Mononuclear cell (primary cell): ENCODE data around the gene STMND1. TPM values are rescaled to one million over a fixed set of nuclear protein-coding genes. Genes with fewer than 3 reads are reported as not detected.
"Not testable (repeated sequence)": the region's sequence is repeated elsewhere in the genome, so short reads cannot be mapped to it uniquely, and the experiment has no call there.

Source experiments
- H3K27me3 ChIP-seq: 2 replicates; pipeline ENCODE4 v1.6.0; 2011; ENCODE audit warnings: low read length, control low read depth; ENCODE audit not compliant: insufficient read depth
- H3K4me1 ChIP-seq: 2 replicates; pipeline ENCODE4 v1.5.1; 2011; ENCODE audit warnings: mild to moderate bottlenecking, low read length, control low read depth; ENCODE audit not compliant: insufficient read depth
- H3K4me3 ChIP-seq: 2 replicates; pipeline ENCODE4 v1.5.1; 2011; ENCODE audit warnings: mild to moderate bottlenecking, low read length, moderate library complexity
- H3K9me3 ChIP-seq: 2 replicates; pipeline ENCODE4 v1.5.1; 2011; ENCODE audit warnings: low read depth, mild to moderate bottlenecking, control low read depth, low read length
- total RNA-seq: library from RNA; depleted of rRNA; stranded (reverse); fragments of >200 nt; gene quantifications from one replicate; pipeline ENCODE4 v1.2.3, GENCODE V29; 2012

Gene STMND1
- total RNA-seq, result not detected

DNA sequence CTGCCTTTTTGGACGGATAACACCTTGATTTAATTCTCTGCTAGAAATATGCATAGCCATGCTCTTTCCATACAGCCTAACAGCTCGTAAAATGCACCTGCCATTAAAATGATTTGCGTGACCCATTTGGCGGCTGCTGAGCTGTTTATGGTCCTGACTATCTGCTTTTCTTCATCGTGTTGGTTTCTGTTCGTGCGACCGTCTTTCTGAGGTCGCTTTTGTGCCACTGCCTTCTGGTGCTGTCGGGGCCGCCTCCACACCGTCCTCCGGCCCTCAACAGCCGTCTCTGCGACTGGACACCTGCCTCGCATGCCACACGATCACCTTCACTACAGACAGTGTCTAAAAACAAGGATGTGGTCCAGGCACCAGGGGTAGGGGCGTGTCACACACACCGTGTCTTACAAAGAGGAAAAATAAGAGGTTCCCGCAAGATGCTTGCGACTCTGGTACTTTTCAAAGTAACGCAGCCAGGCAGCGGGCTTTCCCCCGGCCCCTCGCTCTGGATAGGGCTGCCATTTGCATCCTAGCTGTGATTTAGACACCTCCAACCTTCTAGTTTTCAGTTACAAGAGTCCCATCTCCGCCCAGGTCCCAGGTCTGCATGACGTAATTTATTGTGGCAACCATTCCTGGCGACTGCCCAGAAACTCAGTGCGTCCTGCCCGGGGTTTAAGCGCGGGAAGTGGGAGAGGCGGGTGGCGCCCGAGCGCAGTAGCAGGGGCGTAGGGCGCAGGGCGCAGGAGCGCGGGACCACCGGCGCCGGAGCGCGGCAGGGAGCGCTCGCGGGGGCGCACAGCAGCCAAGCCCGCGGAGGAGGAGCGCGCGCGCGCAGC is at the start of gene STMND1:
TSS of gene STMND1 (plus strand) at position 629 of the 836 bp plus-strand sequence. CDS start 208 bp downstream, outside the sequence.
- Histone ChIP-seq H3K9me3 (no peaks in the 10 kb centered on the region), H3K27me3 (peaks cover 51% of the 10 kb centered on the region), H3K4me1 (peaks cover 19% of the 10 kb centered on the region), H3K4me3 (no peak within 1 kb of the TSS)

DNA sequence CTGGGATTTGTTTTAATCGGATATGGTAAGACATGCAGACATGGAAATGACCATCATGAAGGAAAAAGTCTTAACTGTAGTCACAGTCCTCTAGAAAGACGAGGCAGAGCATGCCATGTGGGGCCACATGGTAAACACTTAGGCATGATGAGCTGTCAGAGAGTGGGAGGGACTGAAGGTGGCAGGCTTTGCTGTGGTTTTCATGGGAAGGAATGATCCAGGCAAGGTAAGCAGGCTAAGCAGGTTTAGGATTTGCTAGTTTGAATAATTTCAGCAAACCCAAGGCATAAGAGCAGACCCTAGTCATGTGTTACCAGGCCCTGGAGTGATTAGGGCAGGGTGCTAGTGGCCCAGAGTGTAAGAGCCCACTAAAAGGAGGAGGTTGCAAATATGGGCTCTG is 47.2 kb upstream of the STMND1 start:
- no peaks in the 10 kb centered on the region for H3K4me1 ChIP-seq
- no peaks in the 10 kb centered on the region for H3K27me3 ChIP-seq
- H3K4me3 ChIP-seq, result no peak overlapping the region
- no peaks in the 10 kb centered on the region for H3K9me3 ChIP-seq

DNA sequence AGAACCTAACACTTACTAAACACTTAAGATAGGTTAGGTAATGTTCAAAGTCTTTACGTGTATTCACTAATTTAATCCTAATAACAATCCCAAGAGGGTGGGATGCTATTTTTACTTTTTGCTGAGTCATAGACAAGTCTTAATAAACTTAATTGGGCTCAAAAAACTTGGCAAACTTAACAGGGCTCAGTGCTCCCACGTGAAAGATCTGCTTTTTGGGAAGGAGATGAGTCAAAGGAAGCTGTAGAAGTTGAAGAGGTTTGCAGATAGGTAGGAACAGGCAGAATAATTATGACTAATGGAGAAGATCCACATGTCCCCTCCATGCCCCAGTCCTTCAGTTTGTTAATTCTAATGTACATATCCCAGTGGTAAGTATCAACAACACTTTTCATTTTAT is 44.5 kb upstream of the STMND1 start:
- H3K9me3 ChIP-seq, result no peaks in the 10 kb centered on the region
- H3K27me3 ChIP-seq, result peaks cover 3% of the 10 kb centered on the region
- H3K4me1 ChIP-seq, result no peaks in the 10 kb centered on the region
- H3K4me3 ChIP-seq, result no peak overlapping the region

DNA sequence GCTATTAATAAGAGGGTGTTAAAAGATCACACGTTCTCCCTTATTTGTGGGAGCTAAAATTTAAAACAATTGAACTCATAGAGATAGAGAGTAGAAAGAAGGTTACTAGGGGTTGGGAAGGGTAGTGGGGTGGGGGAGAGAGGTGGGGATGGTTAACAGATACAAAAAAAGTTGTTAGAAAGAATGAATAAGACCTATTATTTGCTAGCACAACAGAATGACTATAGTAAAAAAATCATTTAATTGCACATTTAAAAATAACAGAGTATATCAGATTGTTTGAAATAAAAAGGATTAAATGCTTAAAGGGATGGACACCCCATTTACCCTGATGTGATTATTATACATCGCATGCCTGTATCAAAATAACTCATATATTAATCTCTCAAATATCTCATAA is 43.3 kb upstream of the STMND1 start:
- no peaks in the 10 kb centered on the region for H3K9me3 ChIP-seq
- H3K4me3 ChIP-seq, result no peak overlapping the region
- H3K4me1 ChIP-seq, result no peaks in the 10 kb centered on the region
- peaks cover 7% of the 10 kb centered on the region for H3K27me3 ChIP-seq

DNA sequence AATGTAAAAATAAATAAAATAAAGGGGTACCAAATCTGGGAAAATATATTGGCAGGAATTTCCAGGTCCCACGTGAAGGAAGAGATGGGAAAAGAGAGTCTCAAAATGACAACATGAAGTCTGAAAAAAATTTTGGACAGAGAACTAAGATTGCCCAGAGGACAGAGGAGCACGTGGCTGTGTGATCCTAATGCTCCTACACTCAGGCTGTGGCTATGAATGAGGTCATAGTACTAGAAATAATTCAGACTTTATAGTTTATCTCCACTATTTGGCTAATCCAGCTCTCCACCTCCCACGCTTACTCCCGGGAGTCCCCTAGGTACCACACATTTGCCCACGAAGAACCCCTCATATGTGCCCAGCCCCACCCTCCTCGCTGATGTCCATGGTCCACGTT is 42.8 kb upstream of the STMND1 start:
- Histone ChIP-seq H3K4me1 (no peaks in the 10 kb centered on the region), H3K4me3 (no peak overlapping the region), H3K27me3 (peaks cover 7% of the 10 kb centered on the region), H3K9me3 (no peaks in the 10 kb centered on the region)

DNA sequence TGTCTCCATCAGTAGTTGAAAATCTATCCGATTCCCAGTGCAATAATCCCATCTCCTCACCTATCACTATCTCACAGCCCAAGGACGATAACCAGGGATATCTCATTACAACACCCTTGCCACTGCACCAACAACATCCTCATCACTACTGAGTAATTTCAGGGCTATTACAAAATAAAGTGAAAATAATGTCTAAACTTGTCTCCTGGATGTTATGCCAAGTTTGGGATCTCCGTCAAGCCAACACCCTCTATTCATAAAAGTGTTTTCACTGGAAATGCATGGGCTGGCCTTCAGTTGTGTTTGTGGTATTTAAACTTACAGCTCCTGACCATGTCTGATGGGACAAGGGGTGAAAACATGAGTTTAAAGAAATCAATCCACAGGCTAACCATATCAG is 42.0 kb upstream of the STMND1 start:
- Histone ChIP-seq H3K4me1 (no peaks in the 10 kb centered on the region), H3K27me3 (peaks cover 7% of the 10 kb centered on the region), H3K9me3 (no peaks in the 10 kb centered on the region), H3K4me3 (no peak overlapping the region)

DNA sequence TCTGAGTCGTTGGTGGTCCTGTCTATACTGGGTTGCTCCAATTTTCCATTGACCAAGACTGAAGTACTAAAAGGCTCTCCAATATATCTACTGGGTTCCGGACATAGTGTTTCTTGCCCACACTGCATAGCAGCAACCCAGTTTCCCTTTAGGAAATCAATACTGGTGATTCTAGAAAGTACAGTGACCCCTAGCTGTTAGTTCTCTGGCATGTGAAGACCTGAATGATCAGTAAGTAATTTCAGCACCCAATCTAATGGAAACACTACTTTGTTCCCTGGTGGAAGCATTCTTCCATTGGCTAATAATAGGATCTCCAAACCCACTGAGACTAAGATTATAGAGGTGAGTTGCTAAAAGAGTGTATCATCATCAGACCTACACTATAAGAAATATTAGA is 40.8 kb upstream of the STMND1 start:
- H3K9me3 ChIP-seq, result no peaks in the 10 kb centered on the region
- no peaks in the 10 kb centered on the region for H3K4me1 ChIP-seq
- no peak overlapping the region for H3K4me3 ChIP-seq

DNA sequence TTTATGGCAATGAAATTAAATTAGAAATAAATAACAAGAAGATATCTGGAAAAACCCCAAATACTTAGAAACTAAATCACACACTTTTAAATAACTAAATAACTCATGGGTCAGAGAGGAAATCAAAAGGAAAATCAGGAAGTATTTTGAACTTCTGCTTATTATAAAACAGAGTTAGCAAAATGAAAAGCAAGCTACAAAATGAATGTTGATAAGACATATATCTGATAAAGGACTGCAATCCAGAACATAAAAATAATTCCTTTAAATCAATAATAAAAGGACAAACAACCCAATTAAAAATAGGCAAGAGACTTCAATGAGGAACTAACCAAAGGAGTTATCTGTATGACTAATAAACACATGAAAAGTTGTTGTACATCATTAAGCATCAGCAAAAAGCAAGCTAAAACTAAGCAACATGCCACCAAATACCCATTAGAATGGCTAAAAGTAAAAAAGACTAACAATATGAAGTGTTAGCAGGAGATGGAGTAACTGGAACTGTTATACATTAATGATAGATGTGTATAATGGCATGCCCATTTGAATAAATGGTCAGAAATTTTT is 38.9 kb upstream of the STMND1 start:
- no peaks in the 10 kb centered on the region for H3K4me1 ChIP-seq
- no peak overlapping the region for H3K4me3 ChIP-seq
- H3K9me3 ChIP-seq, result no peaks in the 10 kb centered on the region
- peaks cover 7% of the 10 kb centered on the region for H3K27me3 ChIP-seq

More for the DNA sequence above, 40.8 kb upstream of the STMND1 start:
- H3K27me3 ChIP-seq, result peaks cover 7% of the 10 kb centered on the region

DNA sequence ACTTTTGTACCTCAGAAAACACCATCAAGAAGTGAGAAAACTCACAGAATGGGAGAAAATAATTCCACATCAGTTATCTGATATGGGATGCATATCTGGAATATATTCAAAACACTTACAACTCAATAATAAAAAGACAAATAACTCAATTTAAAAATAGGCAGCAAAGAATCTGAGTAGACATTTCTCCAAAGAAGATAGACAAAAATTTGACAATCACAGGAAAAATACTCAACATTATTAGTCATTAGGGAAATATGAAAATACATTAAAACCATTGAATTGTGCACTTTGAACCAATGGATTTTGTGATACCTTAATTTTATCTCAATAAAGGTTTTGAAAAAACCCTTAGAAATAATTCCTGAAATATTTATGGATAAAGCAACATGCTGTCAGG is 36.9 kb upstream of the STMND1 start:
- H3K4me1 ChIP-seq, result no peaks in the 10 kb centered on the region
- H3K4me3 ChIP-seq, result no peak overlapping the region

DNA sequence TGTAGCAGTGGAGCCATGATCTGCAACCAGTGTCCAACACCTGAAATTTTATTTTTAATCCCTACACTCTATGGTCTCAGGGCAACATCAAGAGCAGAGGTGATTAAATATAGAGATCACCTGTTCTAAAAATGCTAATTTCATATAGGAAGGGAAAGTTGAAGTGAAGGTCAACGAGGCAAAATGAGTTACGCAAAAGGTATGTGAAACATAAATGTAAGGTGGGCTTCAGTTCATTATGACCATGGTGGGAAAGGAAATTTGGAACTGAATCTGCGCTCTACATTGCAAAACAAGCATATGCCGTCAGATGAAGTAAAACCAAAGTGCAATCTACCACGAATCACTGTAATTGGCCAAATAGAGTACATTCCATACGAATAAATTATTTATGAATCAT is 35.2 kb upstream of the STMND1 start:
- H3K27me3 ChIP-seq, result peaks cover 7% of the 10 kb centered on the region
- H3K4me3 ChIP-seq, result no peak overlapping the region
- H3K4me1 ChIP-seq, result no peaks in the 10 kb centered on the region
- H3K9me3 ChIP-seq, result no peaks in the 10 kb centered on the region

More for the DNA sequence above, 36.9 kb upstream of the STMND1 start:
- Histone ChIP-seq H3K27me3 (peaks cover 7% of the 10 kb centered on the region), H3K9me3 (no peaks in the 10 kb centered on the region)

DNA sequence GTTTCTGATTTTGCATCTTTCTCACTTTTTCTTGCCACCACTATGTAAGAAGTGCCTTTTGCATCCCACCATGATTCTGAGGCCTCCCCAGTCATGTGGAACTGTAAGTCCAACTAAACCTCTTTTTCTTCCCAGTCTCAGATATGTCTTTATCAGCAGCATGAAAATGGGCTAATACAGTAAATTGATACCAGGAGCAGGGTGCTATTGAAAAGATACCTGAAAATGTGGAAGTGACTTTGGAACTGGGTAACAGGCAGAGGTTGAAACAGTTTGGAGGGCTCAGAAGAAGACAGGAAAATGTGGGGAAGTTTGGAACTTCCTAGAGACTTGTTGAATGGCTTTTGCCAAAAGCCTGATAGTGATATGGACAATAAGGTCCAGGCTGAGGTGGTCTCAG is 32.9 kb upstream of the STMND1 start:
- H3K4me3 ChIP-seq, H3K9me3 ChIP-seq, H3K4me1 ChIP-seq, H3K27me3 ChIP-seq: not testable (repeated sequence)

DNA sequence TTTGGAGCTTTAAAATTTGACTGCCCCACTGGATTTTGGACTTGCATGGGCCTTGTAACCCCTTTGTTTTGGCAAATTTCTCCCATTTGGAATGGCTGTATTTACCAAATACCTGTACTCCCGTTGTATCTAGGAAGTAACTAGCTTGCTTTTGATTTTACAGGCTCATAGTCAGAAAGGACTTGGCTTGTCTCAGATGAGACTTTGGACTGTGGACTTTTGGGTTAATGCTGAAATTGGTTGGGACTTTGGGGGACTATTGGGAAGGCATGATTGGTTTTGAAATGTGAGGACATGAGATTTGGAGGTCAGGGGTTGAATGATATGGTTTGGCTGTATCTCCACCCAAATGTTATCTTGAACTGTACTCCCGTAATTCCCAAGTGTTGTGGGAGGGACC is 31.4 kb upstream of the STMND1 start:
- H3K27me3 ChIP-seq, H3K9me3 ChIP-seq, H3K4me3 ChIP-seq, H3K4me1 ChIP-seq: not testable (repeated sequence)

DNA sequence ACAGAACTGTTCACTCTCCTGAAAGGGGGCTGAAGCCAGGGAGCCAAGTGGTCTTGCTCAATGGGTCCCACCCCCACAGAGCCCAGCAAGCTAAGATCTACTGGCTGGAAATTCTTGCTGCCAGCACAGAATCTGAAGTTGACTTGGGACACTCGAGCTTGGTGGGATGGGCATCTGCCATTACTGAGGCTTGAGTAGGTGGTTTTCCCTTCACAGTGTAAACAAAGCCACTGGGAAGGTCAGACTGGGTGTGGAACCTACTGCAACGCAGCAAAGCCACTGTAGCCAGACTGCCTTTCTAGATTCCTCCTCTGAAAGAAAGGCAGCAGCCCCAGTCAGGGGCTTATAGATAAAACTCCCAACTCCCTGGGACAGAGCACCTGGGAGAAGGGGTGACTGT is 28.3 kb upstream of the STMND1 start:
- H3K4me1 ChIP-seq, H3K4me3 ChIP-seq, H3K27me3 ChIP-seq, H3K9me3 ChIP-seq: not testable (repeated sequence)

DNA sequence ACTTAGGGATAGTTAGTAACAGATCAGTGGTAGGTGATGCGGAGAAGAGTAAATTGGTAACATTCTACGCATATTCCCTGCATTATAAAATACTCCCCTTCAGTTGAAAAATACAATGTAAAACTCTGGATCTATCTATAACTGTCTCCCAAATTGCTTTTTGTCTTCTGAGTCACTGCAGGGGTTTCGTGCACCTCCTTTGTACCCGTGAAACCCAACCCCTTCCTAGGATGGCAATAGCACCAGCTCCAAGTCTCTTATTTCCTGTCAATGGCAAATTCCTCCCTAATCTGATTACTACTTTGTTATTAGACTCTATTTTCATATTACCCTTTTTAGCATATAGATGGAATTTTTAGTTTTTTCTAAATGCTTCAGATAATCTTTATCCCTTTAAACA is 20.6 kb upstream of the STMND1 start:
- Histone ChIP-seq H3K27me3 (no peaks in the 10 kb centered on the region), H3K4me3 (no peak overlapping the region), H3K9me3 (no peaks in the 10 kb centered on the region), H3K4me1 (no peaks in the 10 kb centered on the region)

DNA sequence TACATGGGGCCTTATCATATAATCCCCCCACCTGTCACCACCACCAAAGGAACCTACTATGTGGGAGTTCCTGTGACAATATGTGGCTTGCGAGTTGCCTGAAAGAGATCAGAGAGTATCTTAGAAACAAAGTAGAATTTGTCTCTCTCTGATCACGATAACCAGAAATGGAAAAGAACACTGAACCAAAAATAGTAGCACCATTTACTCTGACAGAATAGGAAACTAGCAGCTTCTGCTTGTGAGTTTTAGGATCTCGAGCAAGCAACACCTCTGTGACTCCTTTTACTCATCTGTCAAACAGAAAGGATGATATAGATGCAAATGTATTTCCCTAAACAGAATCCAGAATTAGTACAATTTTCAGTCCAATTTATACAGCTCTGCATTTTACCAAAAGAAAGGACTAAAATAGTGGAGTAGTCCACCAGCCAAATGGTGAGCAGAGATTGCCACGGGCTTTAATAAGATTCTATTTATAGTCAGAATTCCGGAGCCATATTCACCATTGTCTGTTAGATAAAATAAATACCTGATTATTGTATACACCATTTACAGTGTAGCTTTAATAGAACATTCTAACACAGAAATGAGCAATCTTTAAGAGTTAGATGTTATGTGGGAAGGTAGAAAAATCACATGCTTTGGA is 19.9 kb upstream of the STMND1 start:
- Histone ChIP-seq H3K4me1 (no peaks in the 10 kb centered on the region), H3K9me3 (no peaks in the 10 kb centered on the region), H3K27me3 (no peaks in the 10 kb centered on the region), H3K4me3 (no peak overlapping the region)
